ENCODE results near the gene NAA60.

DNA sequence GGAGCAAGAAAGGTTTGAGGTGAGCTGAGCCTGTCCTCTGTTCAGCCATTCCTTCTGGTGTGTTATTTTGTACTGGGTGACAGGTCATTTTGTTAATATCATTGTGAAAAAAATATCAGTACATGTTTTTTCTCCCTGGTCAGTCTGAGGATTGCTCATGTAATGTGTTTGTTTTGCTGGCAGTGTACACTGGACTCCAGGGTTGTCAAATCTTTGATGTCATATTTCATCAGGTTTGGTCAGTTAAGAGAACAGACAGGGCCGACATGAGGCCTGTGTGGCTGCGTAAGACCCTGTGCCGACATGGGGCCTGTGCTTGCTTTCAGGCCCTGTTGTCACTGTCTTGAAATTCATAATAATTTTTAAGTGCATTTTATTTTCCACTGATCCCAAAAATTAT is 79.8 kb downstream of the NAA60 start:
- TF ChIP-seq, protein P1, sequence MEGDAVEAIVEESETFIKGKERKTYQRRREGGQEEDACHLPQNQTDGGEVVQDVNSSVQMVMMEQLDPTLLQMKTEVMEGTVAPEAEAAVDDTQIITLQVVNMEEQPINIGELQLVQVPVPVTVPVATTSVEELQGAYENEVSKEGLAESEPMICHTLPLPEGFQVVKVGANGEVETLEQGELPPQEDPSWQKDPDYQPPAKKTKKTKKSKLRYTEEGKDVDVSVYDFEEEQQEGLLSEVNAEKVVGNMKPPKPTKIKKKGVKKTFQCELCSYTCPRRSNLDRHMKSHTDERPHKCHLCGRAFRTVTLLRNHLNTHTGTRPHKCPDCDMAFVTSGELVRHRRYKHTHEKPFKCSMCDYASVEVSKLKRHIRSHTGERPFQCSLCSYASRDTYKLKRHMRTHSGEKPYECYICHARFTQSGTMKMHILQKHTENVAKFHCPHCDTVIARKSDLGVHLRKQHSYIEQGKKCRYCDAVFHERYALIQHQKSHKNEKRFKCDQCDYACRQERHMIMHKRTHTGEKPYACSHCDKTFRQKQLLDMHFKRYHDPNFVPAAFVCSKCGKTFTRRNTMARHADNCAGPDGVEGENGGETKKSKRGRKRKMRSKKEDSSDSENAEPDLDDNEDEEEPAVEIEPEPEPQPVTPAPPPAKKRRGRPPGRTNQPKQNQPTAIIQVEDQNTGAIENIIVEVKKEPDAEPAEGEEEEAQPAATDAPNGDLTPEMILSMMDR (IDR thresholded peaks at IDR 0.05 in 8 of 11, conservative IDR thresholded peaks at IDR 0.05 in 3 of 11), result no peak
- no peak for TF ChIP-seq POLR2AphosphoS5 (IDR thresholded peaks at IDR 0.05)
